Astrocyte of the cerebellum (primary cell): ENCODE measurements around the gene SHISA7.

Experiments used
- DNase-seq: peaks from one replicate; pipeline ENCODE4 v3.0.0-alpha.2; 2011; ENCODE audit warnings: low read depth
- H3K4me3 ChIP-seq: 2 replicates; pipeline ENCODE4 v1.5.1; 2011; ENCODE audit warnings: mild to moderate bottlenecking, low read depth, low read length, moderate library complexity
- CTCF ChIP-seq: IDR thresholded peaks from 2 replicates; pipeline ENCODE4 v1.5.1; 2012; ENCODE audit warnings: low read length, low read depth, moderate library complexity, mild to moderate bottlenecking; ENCODE audit errors: missing control alignments
- in situ Hi-C: cut with HindIII; loops from 2 replicates; pipeline ENCODE4 v1.10.0; 2017; ENCODE audit warnings: low sequenced_read_pairs

SHISA7 gene

GRCh38 chr19:55444646-55445045, 1.5 kb upstream of the SHISA7 start:
- no peak for DNase-seq
- in situ Hi-C loops = no loop called here
- no peak overlapping the region for H3K4me3 ChIP-seq
- TF ChIP-seq CTCF = no peak

- no peak for DNase-seq
- in situ Hi-C loops = no loop called here
- TF ChIP-seq CTCF = no peak
- H3K4me3 ChIP-seq = no peak overlapping the region
These were observed 852 bp upstream of the SHISA7 start for GRCh38 chr19:55443824-55444480.

- TF ChIP-seq CTCF = no peak
- no peak overlapping the region for H3K4me3 ChIP-seq
- in situ Hi-C loops = no loop called here
- DNase-seq = no peak
These were observed 633 bp downstream of the SHISA7 start for GRCh38 chr19:55442372-55442961.

GRCh38 chr19:55441692-55442321, 1.3 kb downstream of the SHISA7 start:
- DNase-seq = no peak
- TF ChIP-seq CTCF = no peak
- in situ Hi-C loops = no loop called here
- H3K4me3 ChIP-seq = no peak overlapping the region

GRCh38 chr19:55441319-55441691, 1.8 kb downstream of the SHISA7 start:
- H3K4me3 ChIP-seq = no peak overlapping the region
- in situ Hi-C loops = no loop called here
- DNase-seq = no peak
- no peak for TF ChIP-seq CTCF

- no peak overlapping the region for H3K4me3 ChIP-seq
- DNase-seq = no peak
- in situ Hi-C loops = no loop called here
- no peak for TF ChIP-seq CTCF
These were observed 2.5 kb downstream of the SHISA7 start for GRCh38 chr19:55440411-55441105.
